A204.1 (cell line): ENCODE measurements around the gene ST7.

ENCODE experiments used
- FAIRE-seq: peaks from 2 replicates; lab custom pipeline; 2012; peaks lifted over from hg19 to GRCh38; lab: Jason Lieb, UNC

The ST7 gene

GRCh38 chr7:117068511-117069145, 115.3 kb downstream of the ST7 start:
- FAIRE-seq = no peak

- FAIRE-seq = no peak
These were observed 116.1 kb downstream of the ST7 start for GRCh38 chr7:117069379-117069778.

- no peak for FAIRE-seq
These were observed 118.2 kb downstream of the ST7 start for GRCh38 chr7:117071551-117071950.

GRCh38 chr7:117072620-117073118, 119.4 kb downstream of the ST7 start:
- no peak for FAIRE-seq

GRCh38 chr7:117074378-117074777, 121.1 kb downstream of the ST7 start:
- FAIRE-seq = no peak

- FAIRE-seq = no peak
These were observed 122.6 kb downstream of the ST7 start for GRCh38 chr7:117075934-117076333.

GRCh38 chr7:117076426-117076943, 123.2 kb downstream of the ST7 start:
- FAIRE-seq = no peak

- FAIRE-seq = no peak
These were observed 124.4 kb downstream of the ST7 start for GRCh38 chr7:117077658-117078057.

- no peak for FAIRE-seq
These were observed 129.3 kb downstream of the ST7 start for GRCh38 chr7:117082647-117083046.

- FAIRE-seq = no peak
These were observed 130.3 kb downstream of the ST7 start for GRCh38 chr7:117083648-117084047.

- FAIRE-seq = no peak
These were observed 131.0 kb downstream of the ST7 start for GRCh38 chr7:117084286-117084685.

GRCh38 chr7:117085275-117085674, 132.0 kb downstream of the ST7 start:
- no peak for FAIRE-seq

- FAIRE-seq = no peak
These were observed 132.6 kb downstream of the ST7 start for GRCh38 chr7:117085769-117086463.

GRCh38 chr7:117086788-117087187, 133.5 kb downstream of the ST7 start:
- no peak for FAIRE-seq

GRCh38 chr7:117087639-117088396, 134.5 kb downstream of the ST7 start:
- FAIRE-seq = no peak

GRCh38 chr7:117088623-117089194, 135.4 kb downstream of the ST7 start:
- no peak for FAIRE-seq

- FAIRE-seq = no peak
These were observed 137.5 kb downstream of the ST7 start for GRCh38 chr7:117090791-117091190.

GRCh38 chr7:117091721-117092120, 138.4 kb downstream of the ST7 start:
- no peak for FAIRE-seq

GRCh38 chr7:117092785-117093184, 139.5 kb downstream of the ST7 start:
- no peak for FAIRE-seq

GRCh38 chr7:117094457-117094856, 141.2 kb downstream of the ST7 start:
- no peak for FAIRE-seq

- FAIRE-seq = no peak
These were observed 141.8 kb downstream of the ST7 start for GRCh38 chr7:117095055-117095454.

- FAIRE-seq = no peak
These were observed 143.0 kb downstream of the ST7 start for GRCh38 chr7:117096330-117096729.

- peak; percentile 9 for FAIRE-seq
These were observed 143.6 kb downstream of the ST7 start for GRCh38 chr7:117096942-117097341.
